GM18526 (cell line): ENCODE data around the gene C6orf136.
A peak's percentile ranks its signal among the peaks of the same experiment; 100 is the strongest.

Experiments
- POLR2A ChIP-seq: IDR thresholded peaks from 3 replicates; pipeline ENCODE4 v1.6.1; 2011; ENCODE audit not compliant: insufficient read length; ENCODE audit errors: extremely low read depth

Gene C6orf136

DNA sequence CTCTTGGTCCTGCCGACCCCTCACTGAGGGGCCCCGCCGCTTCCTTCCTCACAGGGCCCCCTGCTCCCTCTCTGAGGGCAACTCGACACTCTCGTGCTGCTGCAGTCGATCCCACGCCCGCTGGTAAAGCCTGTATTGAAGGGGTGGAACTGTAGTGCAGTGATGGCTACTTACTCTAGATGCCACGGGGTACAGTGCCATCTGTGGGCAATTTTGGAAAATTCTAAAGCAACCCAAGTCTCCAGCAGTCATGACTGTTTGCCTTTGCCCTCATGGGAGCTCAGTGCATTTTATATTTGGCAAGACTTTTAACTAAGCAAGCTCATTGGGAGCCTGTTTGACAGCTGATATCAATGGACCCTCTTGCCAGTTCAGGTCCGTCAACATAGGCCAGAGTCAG lies 6.5 kb upstream of the C6orf136 start:
- TF ChIP-seq POLR2A: no peak

DNA sequence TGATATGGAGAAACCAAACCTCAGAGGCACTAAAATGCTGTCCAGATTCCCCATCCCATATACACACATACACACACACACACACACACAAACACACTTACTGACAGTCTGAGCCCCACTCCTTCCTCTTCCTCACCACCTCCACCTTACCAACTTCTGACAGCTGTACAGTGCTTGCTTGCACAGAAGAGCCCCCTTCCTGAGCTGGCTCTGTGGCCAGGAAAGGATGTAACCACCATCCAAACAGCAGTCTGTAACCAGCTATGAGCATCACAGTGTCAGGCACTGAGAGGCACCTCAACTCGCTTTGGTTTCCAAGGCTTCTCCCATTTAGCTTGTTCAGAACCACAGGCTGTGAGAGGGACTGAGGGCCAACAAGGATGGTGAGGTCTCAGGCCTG lies 5.9 kb upstream of the C6orf136 start:
- TF ChIP-seq POLR2A: no peak

DNA sequence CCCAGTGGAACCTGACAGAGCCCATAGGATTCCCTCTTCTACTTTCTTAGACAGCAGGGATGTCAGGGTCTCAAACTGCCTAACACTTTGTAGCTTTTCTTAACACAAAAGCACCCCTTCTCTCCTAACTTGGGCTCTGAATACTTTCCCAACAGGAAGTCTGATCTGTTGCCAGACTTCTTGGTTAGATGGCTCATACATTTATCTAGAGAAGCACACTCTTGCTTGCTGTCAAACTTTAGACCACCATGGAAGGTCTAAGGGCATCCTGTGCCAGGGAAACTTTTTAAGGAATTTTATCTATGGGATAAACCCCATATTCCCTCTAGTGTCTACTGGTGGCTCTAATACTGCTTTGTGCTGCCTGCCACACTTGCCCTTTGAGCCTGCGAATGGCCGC lies 3.3 kb upstream of the C6orf136 start:
- TF ChIP-seq POLR2A: no peak

DNA sequence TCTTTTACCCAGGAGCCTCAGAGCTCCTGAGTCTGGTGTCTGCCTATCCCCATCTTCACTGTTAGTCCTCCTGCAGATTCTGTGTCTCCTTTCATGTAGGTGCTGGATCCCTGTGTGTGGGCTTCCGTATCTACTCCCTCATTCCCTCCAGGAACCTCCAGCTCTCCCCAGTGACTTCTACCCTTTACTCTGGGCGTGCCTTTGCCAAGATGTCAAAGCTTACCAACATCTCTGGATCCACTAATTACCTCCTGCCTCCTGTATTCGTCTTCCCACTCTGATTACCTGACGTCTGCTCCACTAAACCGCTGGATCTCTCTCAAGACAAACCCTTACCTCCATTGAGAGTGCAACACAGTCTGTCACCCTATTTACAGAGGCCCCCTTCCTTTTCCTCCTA lies 2.2 kb upstream of the C6orf136 start:
- TF ChIP-seq POLR2A: no peak

DNA sequence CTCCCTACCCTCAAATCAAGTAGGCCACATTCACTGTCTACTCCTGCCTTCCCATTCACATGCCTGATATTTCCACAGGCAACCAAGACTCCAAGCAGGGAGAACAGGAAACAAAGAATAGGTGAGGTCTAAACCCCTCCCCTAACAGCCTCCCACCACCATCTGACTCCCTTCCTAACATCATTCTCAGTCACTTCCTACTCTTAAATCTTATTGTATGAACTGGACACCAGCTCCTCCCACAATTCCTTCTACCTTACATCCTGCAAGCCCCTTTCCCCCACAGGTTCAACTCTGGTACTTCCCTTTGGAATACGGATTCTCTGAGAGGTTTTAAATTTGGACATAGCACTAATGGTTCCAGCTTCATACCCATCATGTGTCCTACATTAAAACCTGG lies 944 bp upstream of the C6orf136 start:
- TF ChIP-seq POLR2A: no peak

DNA sequence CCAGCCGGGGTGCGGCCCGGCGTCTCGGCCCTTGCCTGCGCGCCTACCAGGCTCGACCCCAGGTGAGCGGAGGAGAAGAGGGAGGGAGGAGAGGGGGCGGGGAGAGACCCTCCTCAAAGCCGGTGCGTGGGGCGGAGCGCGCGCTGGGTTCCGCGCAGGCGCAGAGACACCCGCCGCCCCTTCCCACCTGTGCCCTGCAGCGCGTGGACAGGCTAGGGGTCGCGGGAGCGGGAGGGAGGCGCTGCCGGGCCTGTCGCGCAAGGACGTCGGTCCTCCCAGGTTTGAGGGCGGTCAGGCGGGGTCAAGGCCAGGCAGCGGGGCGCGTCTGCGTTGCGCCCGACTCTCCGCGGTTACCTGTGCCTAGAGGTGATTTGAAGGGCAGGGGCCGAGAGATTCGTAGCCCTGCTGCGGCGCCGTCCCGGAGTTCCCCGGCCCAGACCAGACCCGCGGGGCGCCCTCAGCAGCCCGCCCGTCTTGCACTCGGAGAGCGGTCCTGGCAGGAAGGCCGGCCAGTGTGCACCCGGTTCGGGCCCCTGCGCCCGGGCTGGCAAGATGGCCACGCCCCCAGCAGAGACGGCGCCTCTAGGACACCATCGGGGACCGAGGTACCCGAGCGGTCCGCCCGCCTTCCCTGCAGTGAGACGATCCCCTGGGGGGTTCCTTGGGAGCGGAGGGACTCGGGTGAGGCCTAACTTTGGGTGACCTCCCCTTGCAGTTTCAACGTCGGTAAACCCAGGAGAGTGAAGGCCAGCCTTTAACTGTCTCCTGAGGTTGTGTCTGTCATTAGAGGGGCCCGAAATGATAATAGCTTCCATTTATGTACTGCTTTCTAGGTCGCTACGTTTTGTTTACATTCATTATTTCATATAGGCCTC lies 546 bp downstream of the C6orf136 start:
- peak; percentile 38 for TF ChIP-seq POLR2A

DNA sequence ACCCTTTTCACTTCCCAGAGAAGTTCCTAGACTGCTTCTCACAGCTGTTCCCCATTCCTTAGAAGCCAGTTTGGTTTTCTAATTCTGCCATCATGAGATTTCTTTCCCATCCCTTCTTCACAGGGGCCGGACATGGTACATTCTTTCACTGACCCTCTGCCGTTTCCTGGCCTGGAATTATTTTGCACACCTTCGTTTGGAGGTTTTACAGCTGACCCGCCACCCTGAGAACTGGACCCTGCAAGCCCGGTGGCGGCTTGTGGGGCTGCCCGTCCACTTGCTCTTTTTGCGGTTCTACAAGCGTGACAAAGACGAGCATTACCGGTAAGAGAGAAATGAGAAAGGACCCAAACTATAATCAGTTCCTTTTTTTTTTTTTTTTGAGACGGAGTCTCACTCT lies 4.2 kb downstream of the C6orf136 start:
- TF ChIP-seq POLR2A: no peak

DNA sequence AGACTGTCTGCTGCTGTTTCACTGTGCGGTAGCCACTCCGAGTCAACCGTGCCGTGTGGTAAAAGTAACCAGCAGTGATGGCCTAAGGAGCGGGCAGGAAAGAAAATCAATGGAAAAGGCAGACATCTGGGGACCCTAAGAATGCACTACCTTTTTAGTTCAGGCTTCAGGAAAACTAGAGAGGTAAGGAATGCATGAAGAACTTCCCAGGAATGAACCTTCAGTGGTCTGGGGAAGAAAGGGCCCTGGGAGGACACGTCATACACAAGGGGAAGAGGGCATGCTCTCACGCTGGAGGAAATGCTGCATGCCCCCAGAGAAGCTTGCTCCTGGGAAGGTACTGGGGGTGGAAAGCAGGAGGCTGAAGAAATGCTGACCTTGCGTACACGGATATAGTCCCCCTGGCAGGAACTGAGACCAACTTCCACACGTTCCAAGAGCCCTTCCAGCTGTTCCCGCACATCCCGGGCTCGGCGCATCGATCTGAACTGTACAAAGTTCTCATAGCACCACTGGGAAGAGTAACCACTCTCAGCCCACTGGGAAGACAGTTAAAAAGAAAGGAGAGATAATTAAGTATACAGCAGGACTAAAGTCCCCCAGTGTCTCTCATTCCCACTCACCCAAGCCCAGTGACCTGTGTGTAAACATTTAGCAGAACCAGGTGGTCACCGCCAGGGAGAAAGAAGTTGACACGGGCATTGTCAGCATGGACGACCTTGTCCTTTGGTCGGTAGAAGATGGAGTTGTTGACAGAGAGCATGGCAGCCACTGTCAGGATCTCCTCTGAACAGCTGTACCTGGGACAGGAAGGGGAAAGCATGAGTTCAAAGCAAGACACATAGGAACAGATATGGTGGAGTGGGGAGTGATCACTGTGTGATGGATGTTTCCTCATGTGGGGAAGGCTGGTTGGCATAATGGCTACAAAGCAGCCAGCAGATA lies 8.1 kb downstream of the C6orf136 start:
- TF ChIP-seq POLR2A: no peak

DNA sequence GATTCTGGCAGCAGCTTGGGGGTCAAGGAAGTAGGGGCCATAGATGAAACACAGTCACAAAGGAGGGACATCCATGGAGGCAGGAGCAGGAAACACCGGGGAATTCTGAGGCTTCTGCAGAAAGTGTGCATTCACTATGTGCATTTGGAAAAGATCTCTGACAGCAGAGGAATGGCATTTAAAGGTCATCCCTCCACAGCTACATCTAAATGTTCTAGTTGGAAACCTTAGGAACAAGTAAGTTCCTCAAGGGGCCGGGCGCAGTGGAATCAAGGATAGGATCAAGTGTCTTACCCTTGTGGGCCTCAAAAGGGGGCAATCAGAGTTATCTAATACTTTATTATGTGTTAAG lies 8.8 kb downstream of the C6orf136 start:
- TF ChIP-seq POLR2A: no peak

DNA sequence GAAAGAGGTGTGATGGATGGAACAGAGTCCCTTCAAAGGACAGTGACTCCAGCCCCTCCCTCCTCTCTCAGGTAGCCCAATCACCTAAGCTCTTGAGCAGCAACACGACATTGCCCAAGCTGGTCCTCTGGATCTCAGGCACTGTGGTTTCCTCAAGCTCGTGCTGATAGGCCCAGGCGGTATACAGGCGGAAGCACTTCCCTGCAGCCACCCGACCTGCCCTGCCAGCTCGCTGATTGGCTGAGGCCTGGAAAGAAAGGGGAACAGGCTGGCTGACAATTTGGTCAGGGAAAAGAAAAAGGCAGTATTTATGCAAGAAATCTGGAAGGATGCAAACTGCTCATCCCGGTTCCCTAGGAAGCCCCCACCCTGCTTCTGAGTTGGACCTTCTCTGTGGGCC lies 9.6 kb downstream of the C6orf136 start:
- TF ChIP-seq POLR2A: no peak

DNA sequence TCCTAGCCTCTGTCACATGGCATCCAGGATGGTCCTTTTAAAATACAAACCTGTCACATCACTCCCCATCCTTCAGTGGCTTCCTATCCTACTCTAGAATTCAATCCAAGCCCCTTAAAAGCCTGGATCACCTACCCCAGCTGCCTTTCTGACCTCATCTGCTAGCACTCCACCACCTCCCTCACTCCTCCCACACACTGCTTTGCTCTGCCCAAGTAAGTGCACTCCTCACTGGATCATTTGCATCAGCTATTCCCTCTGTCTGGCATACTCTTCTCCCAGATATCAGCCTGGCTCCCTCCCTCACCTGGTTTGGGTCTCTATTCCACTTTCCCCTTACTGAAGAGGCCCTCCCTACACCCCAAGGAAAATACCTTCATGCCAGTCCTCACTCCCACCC lies 10.5 kb downstream of the C6orf136 start:
- no peak for TF ChIP-seq POLR2A

DNA sequence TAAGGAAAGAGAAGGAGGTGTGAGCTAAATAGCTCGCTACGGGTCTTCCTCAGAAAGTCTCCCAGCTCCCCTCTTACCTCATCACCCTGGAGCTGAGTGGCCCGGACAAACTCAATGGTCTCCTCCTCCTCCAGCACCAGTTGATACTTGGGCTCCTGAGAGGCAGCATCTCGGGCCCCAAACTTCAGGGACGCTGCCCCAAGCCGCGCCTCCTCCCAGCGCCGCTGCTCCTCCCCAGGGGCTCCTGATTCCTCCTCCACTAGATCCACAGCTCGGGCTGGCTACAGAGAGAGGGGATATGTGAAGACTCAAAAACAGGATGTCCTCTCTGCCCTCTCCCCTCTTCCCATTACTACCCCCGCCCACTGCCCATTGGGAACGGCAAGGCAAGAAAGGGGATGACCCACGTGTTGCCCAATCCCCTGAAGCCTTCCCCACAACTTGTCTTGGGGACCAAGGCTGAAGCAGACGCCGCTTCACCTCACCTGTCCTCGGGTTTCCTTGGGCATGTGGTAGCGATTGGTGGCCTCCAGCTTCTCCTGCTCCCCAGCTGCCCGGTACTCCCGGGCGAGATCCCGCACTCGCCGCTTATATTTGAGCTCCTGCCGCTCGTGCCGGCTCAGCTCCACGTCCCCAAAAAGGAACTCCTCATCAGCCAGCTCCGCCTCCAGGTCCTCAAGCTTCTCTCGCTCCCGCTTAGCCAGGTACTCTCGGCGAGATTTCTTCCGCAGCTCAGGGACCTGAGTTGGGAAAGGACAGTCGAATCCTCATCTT lies 18.2 kb downstream of the C6orf136 start:
- no peak for TF ChIP-seq POLR2A

DNA sequence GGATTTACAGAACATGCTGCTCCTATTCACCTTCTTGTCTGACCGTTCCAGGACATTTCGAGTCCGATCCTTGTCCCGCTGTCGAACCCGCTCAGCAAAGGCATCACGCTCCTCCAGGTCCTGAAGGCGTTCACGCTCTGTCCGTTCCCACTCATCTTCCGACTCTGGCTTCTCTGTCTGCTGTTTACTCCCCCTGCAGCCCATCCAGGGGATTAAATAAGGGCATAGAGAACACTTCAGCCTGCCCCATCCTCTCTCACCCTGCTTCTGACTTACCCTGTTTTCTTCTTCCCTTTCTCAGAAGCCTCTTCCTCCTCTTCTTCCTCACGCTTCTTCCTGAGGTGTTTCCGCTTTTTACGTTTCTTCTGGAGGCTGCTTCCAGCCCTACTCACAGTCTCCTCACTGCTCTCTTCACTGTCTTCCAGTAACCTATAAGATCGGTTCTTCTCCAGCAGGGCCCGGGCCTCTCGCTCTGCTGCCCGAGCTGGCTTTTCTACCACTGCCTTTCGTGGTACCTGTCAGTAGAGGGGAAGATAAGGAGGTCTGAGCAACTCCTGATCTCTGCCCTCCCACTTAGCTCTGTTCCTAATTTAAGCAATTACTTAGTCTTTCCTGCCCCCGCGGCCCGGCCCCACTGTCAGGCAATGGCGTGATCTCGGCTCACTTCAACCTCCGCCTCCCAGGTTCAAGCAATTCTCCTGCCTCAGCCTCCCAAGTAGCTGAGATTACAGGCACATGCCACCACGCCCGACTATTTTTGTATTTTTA lies 24.0 kb downstream of the C6orf136 start:
- TF ChIP-seq POLR2A: no peak

DNA sequence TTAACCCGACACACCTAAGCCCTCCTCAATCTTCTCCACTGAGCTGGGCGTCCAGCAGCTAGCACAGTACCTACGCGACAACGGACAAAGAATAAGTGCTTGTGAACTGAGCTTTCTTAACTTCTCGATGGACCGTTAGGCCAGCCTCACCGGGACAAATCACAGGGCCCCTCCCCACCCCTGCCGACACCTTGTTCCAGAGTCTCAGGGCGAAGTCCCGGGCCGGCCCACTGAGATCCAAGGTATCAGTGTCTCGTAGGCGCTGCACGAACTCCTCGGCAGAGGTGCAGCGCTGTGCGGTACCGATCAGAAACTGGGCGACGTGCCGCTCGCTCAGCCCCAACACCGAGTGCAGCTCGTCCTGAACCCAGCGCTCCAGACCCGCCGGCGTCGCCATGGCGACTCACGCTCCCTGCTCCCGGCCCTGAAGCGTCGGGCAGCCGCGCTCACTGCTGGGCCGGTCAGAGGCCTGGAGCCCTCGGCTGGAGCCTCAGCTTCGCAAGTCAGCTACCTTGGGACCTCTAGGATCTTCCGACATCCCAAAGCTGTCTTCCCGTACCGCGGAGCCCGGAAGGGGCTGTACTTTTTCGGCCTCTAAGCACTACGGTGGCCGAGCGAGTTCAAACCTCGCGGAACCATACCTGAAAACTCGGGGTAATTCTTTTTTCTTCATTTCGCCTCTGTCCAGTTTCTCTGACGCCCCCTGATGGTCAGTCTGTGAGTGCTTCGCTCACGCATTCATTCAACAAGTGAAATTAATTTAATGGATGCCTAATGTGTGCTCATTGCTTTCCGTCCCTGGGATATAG lies 25.7 kb downstream of the C6orf136 start, which contains the start of gene DHX16:
Gene DHX16, minus strand, starts transcription at position 562 of the 809 bp plus-strand sequence. Its CDS starts 165 bp downstream, at position 397.
- TF ChIP-seq POLR2A: peak; percentile 82

DNA sequence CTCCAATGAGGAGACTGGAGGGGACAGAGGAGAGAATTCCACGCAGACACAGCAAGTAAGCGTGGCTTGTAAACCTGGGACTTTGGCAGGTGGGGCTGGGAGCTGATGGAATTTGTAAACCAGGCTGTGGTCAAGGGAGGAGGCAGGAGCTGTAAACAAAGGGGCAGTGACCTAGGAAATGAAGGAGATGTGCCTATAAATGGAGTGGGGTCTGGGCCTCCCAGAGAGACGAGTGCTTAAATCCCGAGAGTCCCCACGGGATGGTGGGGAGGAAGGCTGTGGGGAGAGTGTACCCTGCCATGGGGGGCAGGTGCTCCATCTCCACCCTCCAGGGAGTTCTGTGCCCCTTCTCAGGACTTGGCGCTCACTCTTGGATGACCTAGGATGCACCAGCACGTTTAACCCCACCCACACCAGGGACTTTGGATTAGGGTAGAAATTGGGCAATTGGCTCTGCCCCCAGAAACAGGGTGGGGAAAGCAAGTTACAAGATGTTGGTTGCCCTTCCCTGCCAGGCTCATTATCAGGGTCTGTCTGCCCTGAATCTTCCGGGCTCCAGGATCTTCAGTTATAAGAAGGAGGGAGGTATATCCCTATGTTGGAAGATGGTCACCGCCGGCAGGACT lies 29.8 kb downstream of the C6orf136 start:
- TF ChIP-seq POLR2A: no peak
